GM06990 (cell line): Measurements from ENCODE around the gene MRPL18.
"Not testable (repeated sequence)": the region's sequence is repeated elsewhere in the genome, so short reads cannot be mapped to it uniquely, and the experiment has no call there.

Source experiments
- DNase-seq: peaks from one replicate; pipeline ENCODE4 v3.0.0-alpha.2; 2011; ENCODE audit not compliant: insufficient read length; ENCODE audit errors: extremely low read depth
- H3K27me3 ChIP-seq: replicated peaks from 2 replicates; pipeline ENCODE4 v1.6.0; 2011; ENCODE audit warnings: low read length; ENCODE audit not compliant: control insufficient read depth, insufficient read depth
- H3K36me3 ChIP-seq: 2 replicates; pipeline ENCODE4 v1.5.1; 2011; ENCODE audit warnings: low read length; ENCODE audit not compliant: control insufficient read depth, insufficient read depth
- H3K4me3 ChIP-seq: replicated peaks from 2 replicates; pipeline ENCODE4 v1.5.1; 2011; ENCODE audit warnings: low read depth, mild to moderate bottlenecking, control low read depth, low read length
- CTCF ChIP-seq: IDR thresholded peaks from 2 replicates; pipeline ENCODE4 v1.5.1; 2011; ENCODE audit warnings: low read length, control low read depth, mild to moderate bottlenecking, inconsistent platforms; ENCODE audit not compliant: insufficient read depth, poor library complexity, severe bottlenecking

Gene MRPL18

GRCh38 chr6:159806021-159806458, 15.8 kb downstream of the MRPL18 start:
- H3K36me3 ChIP-seq: no peaks in the 10 kb centered on the region
- no peak overlapping the region for H3K4me3 ChIP-seq
- TF ChIP-seq CTCF: no peak
- no peak for DNase-seq
- no peaks in the 10 kb centered on the region for H3K27me3 ChIP-seq

GRCh38 chr6:159807150-159807858, 17.0 kb downstream of the MRPL18 start:
- no peak for TF ChIP-seq CTCF
- no peaks in the 10 kb centered on the region for H3K36me3 ChIP-seq
- H3K27me3 ChIP-seq: no peaks in the 10 kb centered on the region
- no peak overlapping the region for H3K4me3 ChIP-seq
- no peak for DNase-seq

GRCh38 chr6:159808647-159809046, 18.4 kb downstream of the MRPL18 start:
- TF ChIP-seq CTCF: no peak
- no peak for DNase-seq
- no peak overlapping the region for H3K4me3 ChIP-seq
- H3K36me3 ChIP-seq: no peaks in the 10 kb centered on the region
- no peaks in the 10 kb centered on the region for H3K27me3 ChIP-seq

- Histone ChIP-seq H3K27me3 (no peaks in the 10 kb centered on the region), H3K4me3 (no peak overlapping the region), H3K36me3 (no peaks in the 10 kb centered on the region)
- TF ChIP-seq CTCF: no peak
- DNase-seq: no peak
Observed at GRCh38 chr6:159809149-159809548, 18.9 kb downstream of the MRPL18 start.

- Histone ChIP-seq H3K27me3 (no peaks in the 10 kb centered on the region), H3K4me3 (no peak overlapping the region), H3K36me3 (no peaks in the 10 kb centered on the region)
- no peak for DNase-seq
- no peak for TF ChIP-seq CTCF
Observed at GRCh38 chr6:159813781-159814180, 23.5 kb downstream of the MRPL18 start.

GRCh38 chr6:159815410-159815809, 25.1 kb downstream of the MRPL18 start:
- Histone ChIP-seq H3K27me3 (no peaks in the 10 kb centered on the region), H3K36me3 (no peaks in the 10 kb centered on the region), H3K4me3 (no peak overlapping the region)
- no peak for DNase-seq
- TF ChIP-seq CTCF: no peak

- H3K4me3 ChIP-seq, DNase-seq, H3K27me3 ChIP-seq, H3K36me3 ChIP-seq: not testable (repeated sequence)
Observed at GRCh38 chr6:159816775-159817174, 26.5 kb downstream of the MRPL18 start.
